ENCODE results near the gene UPF3A. TPM values are rescaled to one million over a fixed set of nuclear protein-coding genes. Genes with fewer than 3 reads are reported as not detected.

Gene UPF3A
- total RNA-seq (2022) (56.6 and 63.5 TPM in 2 replicates), Bru-seq, nascent RNA (percentile 83 among the genes with signal in this experiment), BruChase-seq, experiment 1, labeled RNA remaining after a 6-hour chase (percentile 87 among the genes with signal in this experiment), BruChase-seq, experiment 2, labeled RNA remaining after a 2-hour chase (percentile 90 among the genes with signal in this experiment)
- long read RNA-seq, transcript UPF3A-202 (10 exons, 2,387 nt), result major isoform, 19 of 126 reads
- long read RNA-seq, transcript UPF3A-201 (9 exons, 2,235 nt), result minor isoform, 13 of 126 reads
- long read RNA-seq, partial matches to known transcripts, result 56 of 126 reads
- long read RNA-seq, other reads (novel, unspliced or antisense), result 37 of 126 reads

GRCh38 chr13:114281351-114282040, at the start of gene UPF3A:
UPF3A (plus strand) TSS chr13:114281601; CDS start chr13:114281640, 39 bp downstream.
- peak; percentile 94 for DNase-seq (ENCODE audit: unreplicated experiment)
- Mint-ChIP-seq H3K4me1 (ENCODE audit: insufficient read depth, unreplicated experiment) (peaks cover 29% of the 10 kb centered on the region), H3K36me3 (ENCODE audit: insufficient read depth, unreplicated experiment) (peaks cover 34% of the 10 kb centered on the region), H3K9me3 (ENCODE audit: unreplicated experiment) (no peaks in the 10 kb centered on the region), H3K27ac (ENCODE audit: low read depth, unreplicated experiment) (peak within 1 kb of the TSS; percentile 93), H3K4me3 (ENCODE audit: unreplicated experiment) (peak within 1 kb of the TSS; percentile 94), H3K27me3 (ENCODE audit: insufficient read depth, unreplicated experiment) (no peaks in the 10 kb centered on the region)
- TF ChIP-seq CTCF (IDR thresholded peaks at IDR 0.05; ENCODE audit: unreplicated experiment), result no peak
- BruUV-seq (replicated peaks), result no TSS peak
- ChIA-PET CTCF (no interaction called here), POLR2A (interaction anchor here (0.6 to 4.0 kb wide), 17 partner anchors 8 to 1073 kb away, joined by 3 to 26 read pairs (median 5); partner anchors contain the start of genes CDC16, CHAMP1 and PCID2)
- intact Hi-C loops (cut with micrococcal nuclease), result loop anchor here (2.0 kb wide), 1 partner anchor 33 kb away; the partner anchor contains the start of gene CHAMP1

GRCh38 chr13:114231886-114232285, 49.5 kb upstream of the UPF3A start:
- TF ChIP-seq CTCF (IDR thresholded peaks at IDR 0.05; ENCODE audit: unreplicated experiment), result no peak
- H3K27me3 Mint-ChIP-seq (ENCODE audit: insufficient read depth, unreplicated experiment), result no peaks in the 10 kb centered on the region
- ChIA-PET POLR2A (no interaction called here), CTCF (no interaction called here)
- H3K4me3 Mint-ChIP-seq (ENCODE audit: unreplicated experiment), result no peak overlapping the region
- no TSS peak for BruUV-seq (replicated peaks)
- intact Hi-C loops (cut with micrococcal nuclease), result no loop called here
- H3K9me3 Mint-ChIP-seq (ENCODE audit: unreplicated experiment), result no peaks in the 10 kb centered on the region
- no peaks in the 10 kb centered on the region for H3K4me1 Mint-ChIP-seq (ENCODE audit: insufficient read depth, unreplicated experiment)
- H3K27ac Mint-ChIP-seq (ENCODE audit: low read depth, unreplicated experiment), result no peak overlapping the region
- no peak for DNase-seq (ENCODE audit: unreplicated experiment)
- peaks cover 10% of the 10 kb centered on the region for H3K36me3 Mint-ChIP-seq (ENCODE audit: insufficient read depth, unreplicated experiment)

GRCh38 chr13:114234266-114234644, 47.1 kb upstream of the UPF3A start:
- Mint-ChIP-seq H3K27ac (ENCODE audit: low read depth, unreplicated experiment) (peak overlapping the region; percentile 79), H3K36me3 (ENCODE audit: insufficient read depth, unreplicated experiment) (peaks cover 31% of the 10 kb centered on the region), H3K9me3 (ENCODE audit: unreplicated experiment) (no peaks in the 10 kb centered on the region), H3K27me3 (ENCODE audit: insufficient read depth, unreplicated experiment) (no peaks in the 10 kb centered on the region), H3K4me3 (ENCODE audit: unreplicated experiment) (peak overlapping the region; percentile 83), H3K4me1 (ENCODE audit: insufficient read depth, unreplicated experiment) (peaks cover 6% of the 10 kb centered on the region)
- no peak for DNase-seq (ENCODE audit: unreplicated experiment)
- ChIA-PET POLR2A (no interaction called here), CTCF (interaction anchor here (0.6 to 0.7 kb wide), 2 partner anchors 185 to 264 kb away, joined by 3 read pairs; no protein-coding TSS in a partner anchor)
- TF ChIP-seq CTCF (IDR thresholded peaks at IDR 0.05; ENCODE audit: unreplicated experiment), result no peak
- intact Hi-C loops (cut with micrococcal nuclease), result no loop called here
- no TSS peak for BruUV-seq (replicated peaks)
